Immature natural killer cell (primary cell): ENCODE measurements around the gene ZNF880. TPM values are rescaled to one million over a fixed set of nuclear protein-coding genes. Genes with fewer than 3 reads are reported as not detected.

Experiments
- DNase-seq, 3 donors: peaks; one replicate each; pipeline ENCODE4 v3.0.0; 2022; ENCODE audit warnings: mixed read lengths in 1 of 3
- H3K27ac Mint-ChIP-seq, 6 donors: one replicate each; pipeline ENCODE4 v1.8.0; 2020; ENCODE audit warnings: mixed read lengths in 6 of 6, mild to moderate bottlenecking in 5 of 6, inconsistent platforms in 4 of 6, moderate library complexity in 3 of 6
- H3K27me3 Mint-ChIP-seq, 3 donors: one replicate each; pipeline ENCODE4 v1.8.0; 2020 to 2021; ENCODE audit warnings: low read depth in 3 of 3, mild to moderate bottlenecking in 3 of 3, mixed read lengths in 3 of 3, moderate library complexity in 3 of 3, inconsistent platforms in 1 of 3
- H3K36me3 Mint-ChIP-seq, 3 donors: one replicate each; pipeline ENCODE4 v1.8.0; 2020; ENCODE audit warnings: mixed read lengths in 3 of 3, inconsistent platforms in 2 of 3, mild to moderate bottlenecking in 2 of 3
- H3K4me1 Mint-ChIP-seq, 2 donors: one replicate each; pipeline ENCODE4 v1.8.0; 2020; ENCODE audit warnings: inconsistent platforms in 2 of 2, mild to moderate bottlenecking in 2 of 2, mixed read lengths in 2 of 2, moderate library complexity in 1 of 2
- H3K4me3 Mint-ChIP-seq, 5 donors: one replicate each; pipeline ENCODE4 v1.8.0; 2020; ENCODE audit warnings: mild to moderate bottlenecking in 5 of 5, mixed read lengths in 5 of 5, inconsistent platforms in 3 of 5, moderate library complexity in 3 of 5
- H3K9me3 Mint-ChIP-seq, 6 donors: one replicate each; pipeline ENCODE4 v1.8.0; 2020; ENCODE audit warnings: mild to moderate bottlenecking in 6 of 6, mixed read lengths in 6 of 6, inconsistent platforms in 4 of 6, moderate library complexity in 3 of 6
- polyA plus RNA-seq, 3 donors: library from polyadenylated mRNA; unstranded; fragments of 300-500 nt; fragmentation: Illumina TruSeq; gene quantifications; one replicate each; pipeline ENCODE4 v1.2.3, GENCODE V29; 2021

Gene ZNF880
- polyA plus RNA-seq, 3 donors from 2014 or later, result 27.3 to 30.1 (median 29.1) TPM

GRCh38 chr19:52397310-52398080, 27.8 kb downstream of the ZNF880 start, which contains the start of gene ZNF528:
ZNF528 (plus strand) TSS chr19:52397849; CDS start chr19:52402014, 4,165 bp downstream.
- H3K9me3 Mint-ChIP-seq, result peaks cover 20 to 46% (median 27%) of the 10 kb centered on the region in 6 donors
- peaks cover 3 to 10% (median 8%) of the 10 kb centered on the region in 3 donors for H3K27me3 Mint-ChIP-seq
- peaks cover 24 to 32% of the 10 kb centered on the region in 2 donors for H3K4me1 Mint-ChIP-seq
- H3K36me3 Mint-ChIP-seq, result peaks cover 43 to 76% (median 71%) of the 10 kb centered on the region in 3 donors
- H3K27ac Mint-ChIP-seq, result peak within 1 kb of the TSS; percentile 86 to 94 (median 92)
- peak within 1 kb of the TSS; percentile 84 to 95 (median 94) for H3K4me3 Mint-ChIP-seq
- DNase-seq, result peak; percentile 91 to 94 (median 93)

GRCh38 chr19:52398081-52398441, 28.3 kb downstream of the ZNF880 start:
- Mint-ChIP-seq H3K27ac (peak overlapping the region; percentile 86 to 94 (median 92)), H3K36me3 (peaks cover 45 to 79% (median 71%) of the 10 kb centered on the region in 3 donors), H3K4me3 (peak overlapping the region; percentile 84 to 95 (median 94)), H3K9me3 (peaks cover 20 to 41% (median 26%) of the 10 kb centered on the region in 6 donors), H3K4me1 (peaks cover 24 to 32% of the 10 kb centered on the region in 2 donors), H3K27me3 (peaks cover 3 to 10% (median 8%) of the 10 kb centered on the region in 3 donors)
- no peak for DNase-seq

- Mint-ChIP-seq H3K27ac (no peak overlapping the region), H3K9me3 (peaks cover 28 to 76% (median 57%) of the 10 kb centered on the region in 6 donors), H3K36me3 (peaks cover 77 to 88% (median 84%) of the 10 kb centered on the region in 3 donors), H3K4me1 (peaks cover 0 to 2% of the 10 kb centered on the region in 2 donors), H3K4me3 (no peak overlapping the region), H3K27me3 (peaks cover 0 to 3% (median 0%) of the 10 kb centered on the region in 3 donors)
- DNase-seq, result no peak
Measured at GRCh38 chr19:52410276-52410675, 40.6 kb downstream of the ZNF880 start.

- DNase-seq, result no peak
- Mint-ChIP-seq H3K36me3 (peaks cover 41 to 46% (median 43%) of the 10 kb centered on the region in 3 donors), H3K27ac (no peak overlapping the region), H3K27me3 (peaks cover 0 to under 1% (median under 1%) of the 10 kb centered on the region in 3 donors), H3K4me3 (no peak overlapping the region), H3K9me3 (peaks cover 24 to 95% (median 87%) of the 10 kb centered on the region in 6 donors), H3K4me1 (peaks cover 0 to 2% of the 10 kb centered on the region in 2 donors)
Measured at GRCh38 chr19:52415711-52416110, 46.0 kb downstream of the ZNF880 start.

GRCh38 chr19:52428937-52429336, 59.2 kb downstream of the ZNF880 start, which contains the start of gene ZNF534:
ZNF534 (plus strand) TSS chr19:52429148; CDS start chr19:52431475, 2,327 bp downstream.
- DNase-seq, result no peak
- peaks cover 0 to 5% (median 0%) of the 10 kb centered on the region in 3 donors for H3K27me3 Mint-ChIP-seq
- peaks cover 21 to 77% (median 64%) of the 10 kb centered on the region in 6 donors for H3K9me3 Mint-ChIP-seq
- no peaks in the 10 kb centered on the region for H3K4me1 Mint-ChIP-seq
- H3K4me3 Mint-ChIP-seq, result no peak within 1 kb of the TSS
- H3K36me3 Mint-ChIP-seq, result peaks cover 11 to 22% (median 22%) of the 10 kb centered on the region in 3 donors
- no peak within 1 kb of the TSS for H3K27ac Mint-ChIP-seq

Other genes with a start within 250 kb of the ZNF880 start
- 10 to 100 TPM in 1 of 3 donors, 1 to 10 TPM in 1, not detected in 1; 3.2 to 10.7 TPM for gene ZNF616, start 230.0 kb upstream of the ZNF880 start, polyA plus RNA-seq
- 10 to 100 TPM in 1 of 3 donors, 1 to 10 TPM in 2; 7.2 to 15.9 (median 7.7) TPM for gene ZNF836, start 198.3 kb upstream of the ZNF880 start, polyA plus RNA-seq
- 100 to 1,000 TPM; 219 to 249 (median 243) TPM for gene PPP2R1A, start 179.9 kb upstream of the ZNF880 start, polyA plus RNA-seq
- gene ZNF766, start 100.3 kb upstream of the ZNF880 start, polyA plus RNA-seq, result 10 to 100 TPM; 25.6 to 47.8 (median 32.4) TPM
- 10 to 100 TPM; 12.4 to 22.4 (median 22.0) TPM for gene ZNF480, start 72.8 kb upstream of the ZNF880 start, polyA plus RNA-seq
- gene ZNF610, start 33.7 kb upstream of the ZNF880 start, polyA plus RNA-seq, result 1 to 10 TPM in 1 of 3 donors, under 1 TPM in 1, not detected in 1; 0.63 to 1.3 TPM
- gene ZNF528, start 27.9 kb downstream of the ZNF880 start, polyA plus RNA-seq, result 10 to 100 TPM in 2 of 3 donors, 1 to 10 TPM in 1; 9.9 to 15.2 (median 12.0) TPM
- not detected for gene ZNF534, start 59.2 kb downstream of the ZNF880 start, polyA plus RNA-seq
- gene ZNF578, start 83.6 kb downstream of the ZNF880 start, polyA plus RNA-seq, result 1 to 10 TPM; 2.0 to 8.3 (median 4.1) TPM
- gene ZNF808, start 157.7 kb downstream of the ZNF880 start, polyA plus RNA-seq, result 10 to 100 TPM in 2 of 3 donors, not detected in 1; 12.4 to 16.6 TPM
- 10 to 100 TPM in 2 of 3 donors, 1 to 10 TPM in 1; 2.7 to 25.1 (median 13.3) TPM for gene ZNF701, start 200.4 kb downstream of the ZNF880 start, polyA plus RNA-seq